Natural killer cell (primary cell): Measurements from ENCODE around the gene GOLGA3. TPM values are rescaled to one million over a fixed set of nuclear protein-coding genes. Genes with fewer than 3 reads are reported as not detected.
"Not testable (repeated sequence)": the region's sequence is repeated elsewhere in the genome, so short reads cannot be mapped to it uniquely, and the experiment has no call there.

ENCODE experiments used
- ATAC-seq, 3 donors: fragments of 150-1000 bp in 2 of 3; fragments of 200-7000 bp in 1 of 3; cut with Tn5 transposase; 1 replicate in 1 of 3; 2 replicates in 2 of 3; pipeline ENCODE4 v1.10.0; 2021; ENCODE audit warnings: mild to moderate bottlenecking in 2 of 3, moderate library complexity in 2 of 3
- DNase-seq, 2 donors: peaks; one replicate each; pipeline versions ENCODE4 v3.0.0 to v3.0.0-alpha.2; 2013 to 2021; ENCODE audit warnings: mixed read lengths in 1 of 2
- H3K27ac ChIP-seq: one replicate; pipeline ENCODE4 v1.5.1; 2013; ENCODE audit warnings: mild to moderate bottlenecking, low read length
- H3K27me3 ChIP-seq: one replicate; pipeline ENCODE4 v1.6.1; 2013; ENCODE audit warnings: low read length; ENCODE audit not compliant: control insufficient read depth, insufficient read depth
- H3K36me3 ChIP-seq: one replicate; pipeline ENCODE4 v1.6.1; 2013; ENCODE audit warnings: low read length; ENCODE audit not compliant: control insufficient read depth, insufficient read depth
- H3K4me1 ChIP-seq: one replicate; pipeline ENCODE4 v1.6.1; 2013; ENCODE audit warnings: low read length; ENCODE audit not compliant: control insufficient read depth, insufficient read depth
- H3K4me3 ChIP-seq: one replicate; pipeline ENCODE4 v1.5.1; 2013; ENCODE audit warnings: low read length
- H3K9me3 ChIP-seq: one replicate; pipeline ENCODE4 v1.6.1; 2013; ENCODE audit warnings: low read length; ENCODE audit not compliant: control insufficient read depth, insufficient read depth
- H3K27ac Mint-ChIP-seq, 2 donors: one replicate each; pipeline ENCODE4 v1.8.0; 2022; ENCODE audit warnings: mild to moderate bottlenecking in 2 of 2, mixed read lengths in 2 of 2, moderate library complexity in 1 of 2
- H3K27me3 Mint-ChIP-seq, 2 donors: one replicate each; pipeline ENCODE4 v1.8.0; 2022; ENCODE audit warnings: low read depth in 2 of 2, mixed read lengths in 2 of 2
- H3K36me3 Mint-ChIP-seq: one replicate; pipeline ENCODE4 v1.8.0; 2022; ENCODE audit warnings: mixed read lengths
- H3K4me1 Mint-ChIP-seq, 2 donors: one replicate each; pipeline ENCODE4 v1.8.0; 2022; ENCODE audit warnings: mixed read lengths in 2 of 2
- H3K4me3 Mint-ChIP-seq: one replicate; pipeline ENCODE4 v1.8.0; 2022; ENCODE audit warnings: mild to moderate bottlenecking, moderate library complexity, mixed read lengths
- H3K9me3 Mint-ChIP-seq, 2 donors: one replicate each; pipeline ENCODE4 v1.8.0; 2022; ENCODE audit warnings: mixed read lengths in 2 of 2
- CTCF ChIP-seq: fragments of 200-600 bp; IDR thresholded peaks from one replicate; pipeline ENCODE4 v1.8.0; 2022; ENCODE audit warnings: antibody characterized with exemption
- WGBS: methylation state at CpG from one replicate; pipeline ENCODE4 v1.1.7; 2013; ENCODE audit warnings: missing lambda C conversion rate; ENCODE audit not compliant: insufficient coverage; 5-methylcytosine and 5-hydroxymethylcytosine counted together
- intact Hi-C: fragments of 100-400 bp; cut with micrococcal nuclease; formaldehyde crosslinking; loops from one replicate; pipeline ENCODE4 v1.14.2; 2022
- total RNA-seq, 4 donors: library from RNA; stranded (reverse); fragments of 120-200 nt in 1 of 4; gene quantifications; one replicate each; pipeline versions ENCODE4 v1.2.3 to v1.2.4, GENCODE V29; 2013 to 2022

The GOLGA3 gene
- total RNA-seq, 3 donors from 2014 or later (not counting 1 experiment from before 2014, with no cell fraction given): 39.1 to 54.3 (median 50.9) TPM

GRCh38 chr12:132777614-132778013 is 51.1 kb downstream of the GOLGA3 start:
- Mint-ChIP-seq H3K4me1 (no peaks in the 10 kb centered on the region), H3K36me3 (no peaks in the 10 kb centered on the region)
- ATAC-seq: no peak

GRCh38 chr12:132776816-132777568 is 51.7 kb downstream of the GOLGA3 start:
- H3K27me3 ChIP-seq: no peaks in the 10 kb centered on the region
- no peaks in the 10 kb centered on the region for H3K9me3 ChIP-seq
- Mint-ChIP-seq H3K27ac (no peak overlapping the region), H3K27me3 (no peaks in the 10 kb centered on the region), H3K4me3 (no peak overlapping the region), H3K4me1 (no peaks in the 10 kb centered on the region), H3K36me3 (no peaks in the 10 kb centered on the region), H3K9me3 (no peaks in the 10 kb centered on the region)
- H3K4me1 ChIP-seq: peaks cover 9% of the 10 kb centered on the region
- ATAC-seq: no peak
- peaks cover 70% of the 10 kb centered on the region for H3K36me3 ChIP-seq
- no peak for DNase-seq
- H3K27ac ChIP-seq: no peak overlapping the region
- intact Hi-C loops: no loop called here
- no peak for TF ChIP-seq CTCF
- no peak overlapping the region for H3K4me3 ChIP-seq
- 97% methylated on average over 29 of the region's 29 CpGs for WGBS

More at GRCh38 chr12:132777614-132778013, 51.1 kb downstream of the GOLGA3 start:
- Mint-ChIP-seq H3K27me3 (no peaks in the 10 kb centered on the region), H3K9me3 (no peaks in the 10 kb centered on the region), H3K27ac (no peak overlapping the region), H3K4me3 (no peak overlapping the region)
- no peaks in the 10 kb centered on the region for H3K27me3 ChIP-seq
- H3K4me3 ChIP-seq: no peak overlapping the region
- H3K27ac ChIP-seq: no peak overlapping the region
- no peak for DNase-seq
- peaks cover 74% of the 10 kb centered on the region for H3K36me3 ChIP-seq
- intact Hi-C loops: no loop called here
- H3K9me3 ChIP-seq: no peaks in the 10 kb centered on the region
- TF ChIP-seq CTCF: no peak
- peaks cover 6% of the 10 kb centered on the region for H3K4me1 ChIP-seq
- WGBS: 95% methylated on average over 20 of the region's 20 CpGs

DNA sequence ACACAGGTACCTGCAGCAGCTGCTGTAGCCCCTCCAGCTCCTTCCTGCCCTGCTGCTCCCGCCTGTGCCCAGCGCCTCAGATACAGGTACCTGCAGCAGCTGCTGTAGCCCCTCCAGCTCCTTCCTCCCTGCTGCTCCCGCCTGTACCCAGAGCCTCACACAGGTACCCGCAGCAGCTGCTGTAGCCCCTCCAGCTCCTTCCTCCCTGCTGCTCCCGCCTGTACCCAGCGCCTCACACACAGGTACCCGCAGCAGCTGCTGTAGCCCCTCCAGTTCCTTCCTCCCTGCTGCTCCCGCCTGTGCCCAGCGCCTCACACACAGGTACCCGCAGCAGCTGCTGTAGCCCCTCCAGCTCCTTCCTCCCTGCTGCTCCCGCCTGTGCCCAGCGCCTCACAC is 52.4 kb downstream of the GOLGA3 start:
- H3K36me3 Mint-ChIP-seq: not testable (repeated sequence)

DNA sequence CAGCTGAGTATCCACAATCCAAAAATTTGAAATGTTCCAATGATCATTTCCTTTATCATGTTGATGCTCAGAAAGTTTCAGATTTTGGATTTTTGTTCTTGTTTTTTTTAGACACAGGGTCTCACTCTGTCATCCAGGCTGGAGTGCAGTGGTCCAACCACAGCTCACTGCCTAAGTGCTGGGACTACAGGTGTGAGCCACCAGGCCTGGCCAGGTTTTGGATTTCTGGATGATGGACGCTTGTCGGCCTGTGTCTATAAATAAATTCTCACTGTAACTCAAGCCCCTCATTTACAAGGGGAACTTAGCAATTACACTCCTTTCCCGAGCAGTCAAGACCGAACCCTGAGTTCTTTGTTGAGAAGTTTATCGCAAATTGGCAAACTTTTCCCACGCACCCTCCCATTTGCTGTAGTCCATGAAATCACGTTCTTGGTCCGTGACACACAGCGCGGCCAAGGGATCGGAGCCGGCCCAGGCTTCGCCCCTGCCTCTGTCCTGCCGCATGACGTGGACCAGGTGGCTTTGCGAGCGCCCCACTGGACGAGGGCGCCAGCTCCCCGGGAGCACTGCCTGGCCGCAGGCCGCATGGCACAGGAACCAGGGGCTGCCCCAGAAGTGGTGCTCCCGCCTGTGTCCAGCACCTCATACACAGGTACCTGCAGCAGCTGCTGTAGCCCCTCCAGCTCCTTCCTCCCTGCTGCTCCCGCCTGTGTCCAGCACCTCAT is 53.0 kb downstream of the GOLGA3 start:
- peaks cover 59% of the 10 kb centered on the region for H3K36me3 ChIP-seq
- no peak overlapping the region for H3K27ac Mint-ChIP-seq
- H3K36me3 Mint-ChIP-seq: no peaks in the 10 kb centered on the region

More for the DNA sequence above, 52.4 kb downstream of the GOLGA3 start:
- H3K4me3 Mint-ChIP-seq, ATAC-seq, H3K27me3 Mint-ChIP-seq, DNase-seq, H3K9me3 Mint-ChIP-seq, H3K27ac ChIP-seq, H3K27me3 ChIP-seq, H3K9me3 ChIP-seq, intact Hi-C loops, H3K27ac Mint-ChIP-seq, H3K4me3 ChIP-seq, H3K4me1 Mint-ChIP-seq: not testable (repeated sequence)
- Histone ChIP-seq H3K36me3 (peaks cover 63% of the 10 kb centered on the region), H3K4me1 (peaks cover 16% of the 10 kb centered on the region)
- WGBS: 76% methylated on average over 11 of the region's 12 CpGs

More for the DNA sequence above, 53.0 kb downstream of the GOLGA3 start:
- intact Hi-C loops: no loop called here
- DNase-seq (no peak), ATAC-seq (no peak)
- no peak for TF ChIP-seq CTCF
- H3K4me1 ChIP-seq: peaks cover 20% of the 10 kb centered on the region
- no peaks in the 10 kb centered on the region for H3K4me1 Mint-ChIP-seq
- H3K4me3 ChIP-seq: no peak overlapping the region
- no peaks in the 10 kb centered on the region for H3K27me3 Mint-ChIP-seq
- no peaks in the 10 kb centered on the region for H3K9me3 ChIP-seq
- no peak overlapping the region for H3K4me3 Mint-ChIP-seq
- no peak overlapping the region for H3K27ac ChIP-seq
- no peaks in the 10 kb centered on the region for H3K9me3 Mint-ChIP-seq
- 96% methylated on average over 23 of the region's 24 CpGs for WGBS
- H3K27me3 ChIP-seq: no peaks in the 10 kb centered on the region
